Type B pancreatic cell (in vitro differentiated cells): Measurements from ENCODE around the gene BANF1. TPM values are rescaled to one million over a fixed set of nuclear protein-coding genes. Genes with fewer than 3 reads are reported as not detected.

ENCODE experiments used
- DNase-seq: peaks from one replicate; pipeline ENCODE4 v3.0.0; 2021; ENCODE audit warnings: mixed read lengths; ENCODE audit not compliant: unreplicated experiment; ENCODE audit errors: extremely low spot score
- H3K27ac Mint-ChIP-seq: 2 replicates; pipeline ENCODE4 v1.8.0; 2021; ENCODE audit warnings: mild to moderate bottlenecking, mixed read lengths
- H3K27me3 Mint-ChIP-seq: 2 replicates; pipeline ENCODE4 v1.8.0; 2021; ENCODE audit warnings: mixed read lengths
- H3K36me3 Mint-ChIP-seq: 2 replicates; pipeline ENCODE4 v1.8.0; 2021; ENCODE audit warnings: mixed read lengths
- H3K4me1 Mint-ChIP-seq: one replicate; pipeline ENCODE4 v1.8.0; 2021; ENCODE audit warnings: mixed read lengths; ENCODE audit not compliant: unreplicated experiment
- H3K4me3 Mint-ChIP-seq: 2 replicates; pipeline ENCODE4 v1.8.0; 2021; ENCODE audit warnings: mild to moderate bottlenecking, mixed read lengths
- H3K9me3 Mint-ChIP-seq: 2 replicates; pipeline ENCODE4 v1.8.0; 2021; ENCODE audit warnings: mixed read lengths
- total RNA-seq: library from RNA; stranded (reverse); gene quantifications from 2 replicates; pipeline ENCODE4 v1.2.1, GENCODE V29; 2021; ENCODE audit warnings: low replicate concordance
- TF ChIP-seq, protein P1 (sequence below): fragments of 200-600 bp; sonication (generic); conservative IDR thresholded peaks from 2 replicates; pipeline ENCODE4 v1.5.0; 2021; ENCODE audit warnings: antibody characterized with exemption, mild to moderate bottlenecking

BANF1 gene
- total RNA-seq, 1 donor from 2014 or later, result 266 TPM

DNA sequence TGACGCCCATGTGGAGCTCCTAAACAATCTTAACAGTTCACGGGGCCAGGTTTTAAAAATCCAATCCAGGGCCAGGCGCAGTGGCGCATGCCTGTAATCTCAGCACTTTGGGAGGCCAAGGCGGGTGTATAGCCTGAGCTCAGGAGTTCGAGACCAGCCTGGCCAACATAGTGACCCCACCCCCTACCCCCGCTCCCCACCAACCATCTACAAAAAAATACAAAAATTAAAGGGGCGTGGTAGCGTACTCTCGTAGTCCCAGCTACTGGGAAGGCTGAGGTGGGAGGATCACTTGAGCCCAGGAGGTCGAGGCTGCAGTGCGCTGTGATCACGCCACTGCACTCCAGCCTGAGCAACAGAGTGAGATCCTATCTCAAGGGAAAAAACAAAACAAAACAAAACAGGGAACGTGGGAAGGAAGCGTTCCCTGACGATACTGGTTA, 41.5 kb upstream of the BANF1 start:
- DNase-seq, result no peak
- TF ChIP-seq, protein P1, sequence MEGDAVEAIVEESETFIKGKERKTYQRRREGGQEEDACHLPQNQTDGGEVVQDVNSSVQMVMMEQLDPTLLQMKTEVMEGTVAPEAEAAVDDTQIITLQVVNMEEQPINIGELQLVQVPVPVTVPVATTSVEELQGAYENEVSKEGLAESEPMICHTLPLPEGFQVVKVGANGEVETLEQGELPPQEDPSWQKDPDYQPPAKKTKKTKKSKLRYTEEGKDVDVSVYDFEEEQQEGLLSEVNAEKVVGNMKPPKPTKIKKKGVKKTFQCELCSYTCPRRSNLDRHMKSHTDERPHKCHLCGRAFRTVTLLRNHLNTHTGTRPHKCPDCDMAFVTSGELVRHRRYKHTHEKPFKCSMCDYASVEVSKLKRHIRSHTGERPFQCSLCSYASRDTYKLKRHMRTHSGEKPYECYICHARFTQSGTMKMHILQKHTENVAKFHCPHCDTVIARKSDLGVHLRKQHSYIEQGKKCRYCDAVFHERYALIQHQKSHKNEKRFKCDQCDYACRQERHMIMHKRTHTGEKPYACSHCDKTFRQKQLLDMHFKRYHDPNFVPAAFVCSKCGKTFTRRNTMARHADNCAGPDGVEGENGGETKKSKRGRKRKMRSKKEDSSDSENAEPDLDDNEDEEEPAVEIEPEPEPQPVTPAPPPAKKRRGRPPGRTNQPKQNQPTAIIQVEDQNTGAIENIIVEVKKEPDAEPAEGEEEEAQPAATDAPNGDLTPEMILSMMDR, result no peak
- Mint-ChIP-seq H3K27me3 (no peaks in the 10 kb centered on the region), H3K36me3 (peaks cover 14% of the 10 kb centered on the region), H3K9me3 (no peaks in the 10 kb centered on the region), H3K27ac (peak overlapping the region; percentile 96), H3K4me3 (peak overlapping the region; percentile 96), H3K4me1 (peaks cover 20% of the 10 kb centered on the region)

DNA sequence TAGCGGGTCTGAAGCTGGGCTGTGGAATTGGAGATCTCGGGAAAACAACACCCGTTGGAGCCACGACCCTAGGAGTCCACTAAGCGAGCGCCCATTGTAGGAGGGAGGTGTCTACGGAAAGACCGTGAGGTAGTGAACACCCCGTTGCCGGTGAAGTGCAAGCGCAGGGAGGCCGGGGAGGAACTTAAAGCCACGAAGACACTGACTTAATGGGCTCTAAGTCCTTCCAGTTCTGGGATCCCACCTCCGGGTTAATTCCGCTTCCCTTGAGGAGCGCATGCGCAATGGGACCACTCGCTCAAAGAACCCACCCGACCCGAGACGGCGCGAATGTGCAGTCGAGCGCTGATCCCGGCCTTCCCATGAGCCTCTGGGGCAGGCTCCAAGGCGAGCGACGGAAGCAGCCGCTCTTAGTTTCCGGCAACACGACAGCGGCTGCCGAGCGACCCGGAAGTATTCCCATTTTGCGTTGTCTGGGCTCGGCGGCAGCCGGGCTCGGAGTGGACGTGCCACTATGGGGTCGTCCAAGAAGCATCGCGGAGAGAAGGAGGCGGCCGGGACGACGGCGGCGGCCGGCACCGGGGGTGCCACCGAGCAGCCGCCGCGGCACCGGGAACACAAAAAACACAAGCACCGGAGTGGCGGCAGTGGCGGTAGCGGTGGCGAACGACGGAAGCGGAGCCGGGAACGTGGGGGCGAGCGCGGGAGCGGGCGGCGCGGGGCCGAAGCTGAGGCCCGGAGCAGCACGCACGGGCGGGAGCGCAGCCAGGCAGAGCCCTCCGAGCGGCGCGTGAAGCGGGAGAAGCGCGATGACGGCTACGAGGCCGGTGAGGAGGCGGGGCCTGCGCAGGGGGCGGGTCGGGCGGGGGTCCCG, 40.8 kb upstream of the BANF1 start, which contains the start of gene SART1:
TSS of gene SART1 (plus strand) at position 468 of the 874 bp plus-strand sequence. CDS start at position 515, 47 bp downstream.
- DNase-seq, result peak; percentile 97
- peak within 1 kb of the TSS; percentile 96 for H3K4me3 Mint-ChIP-seq
- H3K36me3 Mint-ChIP-seq, result peaks cover 17% of the 10 kb centered on the region
- TF ChIP-seq, protein P1, result peak; percentile 29
- no peaks in the 10 kb centered on the region for H3K27me3 Mint-ChIP-seq
- no peaks in the 10 kb centered on the region for H3K9me3 Mint-ChIP-seq
- peaks cover 20% of the 10 kb centered on the region for H3K4me1 Mint-ChIP-seq
- peak within 1 kb of the TSS; percentile 96 for H3K27ac Mint-ChIP-seq

DNA sequence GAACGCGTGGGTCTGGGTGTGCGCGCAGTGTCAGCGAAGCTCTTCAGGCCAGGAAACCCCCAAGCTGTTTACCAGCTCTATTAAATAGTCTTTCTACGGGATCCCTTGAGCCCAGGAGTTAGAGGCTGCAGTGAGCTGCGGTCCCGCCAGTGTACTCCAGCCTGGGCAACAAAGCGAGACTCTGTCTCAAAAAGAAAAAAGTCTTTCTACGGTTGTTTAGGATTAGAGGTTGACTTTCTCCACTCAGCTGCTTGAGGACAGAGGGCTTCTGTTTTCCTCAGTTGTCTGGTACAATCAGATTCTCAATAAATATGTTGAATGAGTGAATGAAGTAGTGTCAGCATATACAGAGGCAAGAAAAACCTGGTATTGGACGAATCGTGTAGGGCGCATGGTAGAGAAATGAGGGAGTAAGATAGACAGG, 40.1 kb upstream of the BANF1 start:
- peak overlapping the region; percentile 96 for H3K4me3 Mint-ChIP-seq
- no peak for DNase-seq
- peaks cover 20% of the 10 kb centered on the region for H3K4me1 Mint-ChIP-seq
- TF ChIP-seq, protein P1, result no peak
- peaks cover 17% of the 10 kb centered on the region for H3K36me3 Mint-ChIP-seq
- peak overlapping the region; percentile 74 for H3K27ac Mint-ChIP-seq
- H3K9me3 Mint-ChIP-seq, result no peaks in the 10 kb centered on the region
- no peaks in the 10 kb centered on the region for H3K27me3 Mint-ChIP-seq

DNA sequence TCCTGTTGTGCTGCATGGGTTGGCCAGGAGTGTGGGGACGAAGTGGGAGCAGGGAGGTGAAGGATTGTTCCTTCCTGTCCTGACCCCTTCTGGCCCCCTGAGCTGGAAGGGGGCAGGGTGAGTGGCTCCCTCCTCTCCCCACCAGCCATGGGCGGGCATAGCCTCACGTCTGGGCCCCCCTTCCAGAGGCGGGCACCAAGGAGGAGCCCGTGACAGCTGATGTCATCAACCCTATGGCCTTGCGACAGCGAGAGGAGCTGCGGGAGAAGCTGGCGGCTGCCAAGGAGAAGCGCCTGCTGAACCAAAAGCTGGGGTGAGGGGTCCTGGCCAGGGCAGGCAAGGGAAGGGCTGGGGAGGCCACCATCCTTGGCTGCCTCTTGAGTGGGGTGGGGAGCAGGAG, 37.4 kb upstream of the BANF1 start:
- Mint-ChIP-seq H3K36me3 (peaks cover 26% of the 10 kb centered on the region), H3K4me3 (no peak overlapping the region), H3K27ac (no peak overlapping the region), H3K27me3 (no peaks in the 10 kb centered on the region), H3K4me1 (peaks cover 20% of the 10 kb centered on the region), H3K9me3 (no peaks in the 10 kb centered on the region)
- TF ChIP-seq, protein P1, result no peak
- no peak for DNase-seq

DNA sequence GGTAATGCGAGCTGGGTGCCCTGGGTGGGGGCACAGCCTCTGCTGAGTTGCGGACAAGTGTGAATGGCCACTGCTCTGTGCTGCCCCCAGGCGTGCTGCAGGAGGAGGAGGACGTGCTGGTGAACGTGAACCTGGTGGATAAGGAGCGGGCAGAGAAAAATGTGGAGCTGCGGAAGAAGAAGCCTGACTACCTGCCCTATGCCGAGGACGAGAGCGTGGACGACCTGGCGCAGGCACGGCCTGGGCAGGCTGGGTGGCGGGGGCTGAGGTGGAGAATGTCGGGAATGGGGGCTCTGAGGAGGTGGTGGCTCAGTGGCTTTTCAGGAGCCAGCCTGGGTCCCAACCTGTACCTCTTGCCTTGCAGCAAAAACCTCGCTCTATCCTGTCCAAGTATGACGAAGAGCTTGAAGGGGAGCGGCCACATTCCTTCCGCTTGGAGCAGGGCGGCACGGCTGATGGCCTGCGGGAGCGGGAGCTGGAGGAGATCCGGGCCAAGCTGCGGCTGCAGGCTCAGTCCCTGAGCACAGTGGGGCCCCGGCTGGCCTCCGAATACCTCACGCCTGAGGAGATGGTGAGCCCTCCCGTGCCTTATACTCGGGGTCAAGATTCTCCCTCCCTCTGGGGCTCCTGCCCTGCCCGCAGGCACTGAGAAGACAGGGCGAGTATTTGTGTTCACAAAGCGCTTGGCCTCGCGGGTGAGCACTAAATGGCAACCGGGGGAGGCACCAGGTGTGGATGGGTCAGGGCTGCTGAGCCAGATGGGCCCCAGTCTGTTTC, 36.1 kb upstream of the BANF1 start:
- TF ChIP-seq, protein P1, result no peak
- H3K9me3 Mint-ChIP-seq, result no peaks in the 10 kb centered on the region
- no peak overlapping the region for H3K4me3 Mint-ChIP-seq
- H3K27ac Mint-ChIP-seq, result no peak overlapping the region
- peaks cover 18% of the 10 kb centered on the region for H3K4me1 Mint-ChIP-seq
- no peak for DNase-seq
- no peaks in the 10 kb centered on the region for H3K27me3 Mint-ChIP-seq
- H3K36me3 Mint-ChIP-seq, result peaks cover 32% of the 10 kb centered on the region
